Neural cell (in vitro differentiated cells): ENCODE measurements around the gene PPP2R5D. TPM values are rescaled to one million over a fixed set of nuclear protein-coding genes. Genes with fewer than 3 reads are reported as not detected.

ENCODE experiments used
- H2AFZ ChIP-seq: fragments of 200-600, 300-800 bp; sonication (generic), shearing (Covaris generic); 2 replicates; pipeline ENCODE4 v1.6.0; 2014; ENCODE audit warnings: low read depth, mild to moderate bottlenecking, antibody characterized with exemption, low read length, moderate library complexity
- H3F3A ChIP-seq: fragments of 200-600 bp; shearing (Covaris generic); 2 replicates; pipeline ENCODE4 v1.6.1; 2016; ENCODE audit warnings: mild to moderate bottlenecking, moderate library complexity, mixed read lengths, antibody characterized with exemption, low read length; ENCODE audit not compliant: insufficient read depth, poor library complexity, severe bottlenecking
- H3K27ac ChIP-seq: fragments of 200-600, 300-800 bp; sonication (generic), shearing (Covaris generic); 2 replicates; pipeline ENCODE4 v1.5.1; 2014; ENCODE audit warnings: mild to moderate bottlenecking, low read length, moderate library complexity
- H3K27me3 ChIP-seq: fragments of 300-800, 200-600 bp; sonication (generic), shearing (Covaris generic); 2 replicates; pipeline ENCODE4 v1.6.0; 2014; ENCODE audit warnings: mild to moderate bottlenecking, low read depth, low read length, moderate library complexity; ENCODE audit not compliant: insufficient read depth
- H3K36me3 ChIP-seq: fragments of 300-800, 200-600 bp; sonication (generic), shearing (Covaris generic); 2 replicates; pipeline ENCODE4 v1.5.1; 2014; ENCODE audit warnings: mild to moderate bottlenecking, antibody characterized with exemption, low read length, moderate library complexity; ENCODE audit not compliant: insufficient read depth
- H3K4me2 ChIP-seq: fragments of 300-800, 200-600 bp; sonication (generic), shearing (Covaris generic); 2 replicates; pipeline ENCODE4 v1.6.0; 2014; ENCODE audit warnings: mild to moderate bottlenecking, low read length
- H3K4me3 ChIP-seq: fragments of 300-800, 200-600 bp; sonication (generic), shearing (Covaris generic); 2 replicates; pipeline ENCODE4 v1.5.1; 2014; ENCODE audit warnings: mild to moderate bottlenecking, low read length, moderate library complexity
- H3K79me2 ChIP-seq: fragments of 200-600 bp; shearing (Covaris generic); replicated peaks from 2 replicates; pipeline ENCODE4 v1.6.0; 2014; ENCODE audit warnings: mild to moderate bottlenecking, low read length, moderate library complexity; ENCODE audit not compliant: insufficient read depth
- H3K9ac ChIP-seq: fragments of 300-800, 200-600 bp; sonication (generic), shearing (Covaris generic); 2 replicates; pipeline ENCODE4 v1.6.1; 2016; ENCODE audit warnings: mild to moderate bottlenecking, low read length, mixed read lengths
- H3K9me2 ChIP-seq: fragments of 200-600 bp; shearing (Covaris generic); 2 replicates; pipeline ENCODE4 v1.6.1; 2016; ENCODE audit warnings: mild to moderate bottlenecking, low read length, mixed read lengths; ENCODE audit not compliant: insufficient read depth
- H3K9me3 ChIP-seq: fragments of 200-600, 300-800 bp; sonication (generic), shearing (Covaris generic); 2 replicates; pipeline ENCODE4 v1.6.1; 2016; ENCODE audit warnings: mild to moderate bottlenecking, mixed run types, low read length, moderate library complexity, mixed read lengths
- H4K20me1 ChIP-seq: fragments of 200-600 bp; shearing (Covaris generic); 2 replicates; pipeline ENCODE4 v1.6.1; 2016; ENCODE audit warnings: mild to moderate bottlenecking, mixed run types; ENCODE audit not compliant: insufficient read depth
- CTCF ChIP-seq: fragments of 450-650 bp; IDR thresholded peaks from 2 replicates; pipeline ENCODE4 v1.5.1; 2014; ENCODE audit warnings: antibody characterized with exemption, mild to moderate bottlenecking, moderate library complexity; ENCODE audit not compliant: poor library complexity, severe bottlenecking
- EP300 ChIP-seq: fragments of 450-650 bp; conservative IDR thresholded peaks from 2 replicates; pipeline ENCODE4 v1.6.1; 2014; ENCODE audit warnings: antibody characterized with exemption, mild to moderate bottlenecking, moderate library complexity; ENCODE audit not compliant: poor library complexity, severe bottlenecking
- EZH2 ChIP-seq: fragments of 200-600, 300-800 bp; shearing (Covaris generic), sonication (generic); IDR thresholded peaks from 2 replicates; pipeline ENCODE4 v1.6.1; 2014; ENCODE audit warnings: antibody characterized with exemption, low read length, borderline replicate concordance, mild to moderate bottlenecking; ENCODE audit not compliant: insufficient read depth, poor library complexity, severe bottlenecking
- MXI1 ChIP-seq: fragments of 450-650 bp; conservative IDR thresholded peaks from 2 replicates; pipeline ENCODE4 v1.6.1; 2014; ENCODE audit warnings: antibody characterized with exemption, mild to moderate bottlenecking; ENCODE audit not compliant: poor library complexity, severe bottlenecking
- POLR2AphosphoS5 ChIP-seq: IDR thresholded peaks from 2 replicates; pipeline ENCODE4 v1.6.1; 2012
- RAD21 ChIP-seq: fragments of 450-650 bp; conservative IDR thresholded peaks from 2 replicates; pipeline ENCODE4 v1.6.1; 2014; ENCODE audit warnings: antibody characterized with exemption, mild to moderate bottlenecking, moderate library complexity
- SMC3 ChIP-seq: fragments of 450-650 bp; conservative IDR thresholded peaks from 2 replicates; pipeline ENCODE4 v1.6.1; 2014; ENCODE audit warnings: antibody characterized with exemption, mild to moderate bottlenecking, moderate library complexity; ENCODE audit not compliant: poor library complexity
- TAF1 ChIP-seq: IDR thresholded peaks from 2 replicates; pipeline ENCODE4 v1.6.1; 2012; ENCODE audit warnings: low read depth
- polyA plus RNA-seq: library from polyadenylated mRNA; depleted of rRNA; stranded (reverse); fragments of >200 nt; gene quantifications from 2 replicates; pipeline ENCODE4 v1.2.3, GENCODE V29; 2014
- TF ChIP-seq, protein P1 (sequence below): IDR thresholded peaks from 2 replicates; pipeline ENCODE4 v1.6.1; 2012; ENCODE audit warnings: borderline replicate concordance

The PPP2R5D gene
- polyA plus RNA-seq, 1 donor from 2014 or later = 41.1 TPM

- no peak overlapping the region for H3K27ac ChIP-seq
- no peaks in the 10 kb centered on the region for H3K79me2 ChIP-seq
- no peaks in the 10 kb centered on the region for H3F3A ChIP-seq
- H3K4me3 ChIP-seq = no peak overlapping the region
- H3K36me3 ChIP-seq = no peaks in the 10 kb centered on the region
- no peaks in the 10 kb centered on the region for H3K9me2 ChIP-seq
- no peak for TF ChIP-seq MXI1
- no peaks in the 10 kb centered on the region for H3K9me3 ChIP-seq
- H4K20me1 ChIP-seq = no peaks in the 10 kb centered on the region
- H2AFZ ChIP-seq = no peak overlapping the region
- peaks cover 27% of the 10 kb centered on the region for H3K27me3 ChIP-seq
- H3K9ac ChIP-seq = no peak overlapping the region
- no peak overlapping the region for H3K4me2 ChIP-seq
These were observed 20.3 kb upstream of the PPP2R5D start for GRCh38 chr6:42963855-42964605.

DNA sequence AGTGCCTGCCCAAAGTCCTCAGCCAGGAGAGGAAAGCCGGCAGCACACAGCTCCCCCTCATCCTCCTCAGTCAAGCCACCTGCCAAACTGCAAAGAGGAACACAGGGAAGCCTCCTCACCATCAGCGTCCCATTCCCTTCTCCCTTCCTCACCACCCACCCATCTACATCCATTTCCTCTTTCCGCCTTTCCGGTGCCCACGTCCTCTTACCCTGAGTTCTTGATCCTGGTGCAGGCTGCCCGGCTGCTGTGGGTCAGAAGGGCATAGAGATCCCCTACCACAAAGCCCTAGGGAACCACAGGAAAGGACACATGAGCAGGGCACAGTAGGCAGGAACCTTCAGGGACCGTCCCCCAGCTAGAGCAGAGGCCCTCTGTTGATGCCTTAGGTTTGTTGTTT lies 17.8 kb upstream of the PPP2R5D start:
- H3K9me2 ChIP-seq = no peaks in the 10 kb centered on the region
- H3K27ac ChIP-seq = no peak overlapping the region
- peaks cover 5% of the 10 kb centered on the region for H3K27me3 ChIP-seq
- no peak for TF ChIP-seq POLR2AphosphoS5
- TF ChIP-seq EZH2 = no peak
- TF ChIP-seq MXI1 = no peak
- no peak for TF ChIP-seq RAD21
- TF ChIP-seq TAF1 = no peak
- TF ChIP-seq CTCF = no peak
- TF ChIP-seq, protein P1, sequence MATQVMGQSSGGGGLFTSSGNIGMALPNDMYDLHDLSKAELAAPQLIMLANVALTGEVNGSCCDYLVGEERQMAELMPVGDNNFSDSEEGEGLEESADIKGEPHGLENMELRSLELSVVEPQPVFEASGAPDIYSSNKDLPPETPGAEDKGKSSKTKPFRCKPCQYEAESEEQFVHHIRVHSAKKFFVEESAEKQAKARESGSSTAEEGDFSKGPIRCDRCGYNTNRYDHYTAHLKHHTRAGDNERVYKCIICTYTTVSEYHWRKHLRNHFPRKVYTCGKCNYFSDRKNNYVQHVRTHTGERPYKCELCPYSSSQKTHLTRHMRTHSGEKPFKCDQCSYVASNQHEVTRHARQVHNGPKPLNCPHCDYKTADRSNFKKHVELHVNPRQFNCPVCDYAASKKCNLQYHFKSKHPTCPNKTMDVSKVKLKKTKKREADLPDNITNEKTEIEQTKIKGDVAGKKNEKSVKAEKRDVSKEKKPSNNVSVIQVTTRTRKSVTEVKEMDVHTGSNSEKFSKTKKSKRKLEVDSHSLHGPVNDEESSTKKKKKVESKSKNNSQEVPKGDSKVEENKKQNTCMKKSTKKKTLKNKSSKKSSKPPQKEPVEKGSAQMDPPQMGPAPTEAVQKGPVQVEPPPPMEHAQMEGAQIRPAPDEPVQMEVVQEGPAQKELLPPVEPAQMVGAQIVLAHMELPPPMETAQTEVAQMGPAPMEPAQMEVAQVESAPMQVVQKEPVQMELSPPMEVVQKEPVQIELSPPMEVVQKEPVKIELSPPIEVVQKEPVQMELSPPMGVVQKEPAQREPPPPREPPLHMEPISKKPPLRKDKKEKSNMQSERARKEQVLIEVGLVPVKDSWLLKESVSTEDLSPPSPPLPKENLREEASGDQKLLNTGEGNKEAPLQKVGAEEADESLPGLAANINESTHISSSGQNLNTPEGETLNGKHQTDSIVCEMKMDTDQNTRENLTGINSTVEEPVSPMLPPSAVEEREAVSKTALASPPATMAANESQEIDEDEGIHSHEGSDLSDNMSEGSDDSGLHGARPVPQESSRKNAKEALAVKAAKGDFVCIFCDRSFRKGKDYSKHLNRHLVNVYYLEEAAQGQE = no peak
- TF ChIP-seq EP300 = no peak
- TF ChIP-seq SMC3 = no peak
- no peaks in the 10 kb centered on the region for H3F3A ChIP-seq
- H4K20me1 ChIP-seq = no peaks in the 10 kb centered on the region
- H3K4me2 ChIP-seq = no peak overlapping the region
- no peaks in the 10 kb centered on the region for H3K79me2 ChIP-seq
- H3K4me3 ChIP-seq = no peak overlapping the region
- no peaks in the 10 kb centered on the region for H3K36me3 ChIP-seq
- no peak overlapping the region for H3K9ac ChIP-seq
- H2AFZ ChIP-seq = no peak overlapping the region
- H3K9me3 ChIP-seq = no peaks in the 10 kb centered on the region
